AG04450 (cell line): ENCODE data around the gene MFAP5. TPM values are rescaled to one million over a fixed set of nuclear protein-coding genes. Genes with fewer than 3 reads are reported as not detected.

Source experiments
- CTCF ChIA-PET: fragments of 300-600, 350-600 bp; formaldehyde crosslinking; extraction: SDS; loops from one replicate; lab custom pipeline; 2022; ENCODE audit warnings: antibody characterized with exemption, inconsistent platforms; lab: Charles Lee
- POLR2A ChIA-PET: fragments of 350-600 bp; formaldehyde crosslinking; extraction: SDS; loops from one replicate; lab custom pipeline; 2021; ENCODE audit warnings: antibody characterized with exemption, inconsistent platforms; lab: Yijun Ruan, JAX
- DNase-seq: peaks from one replicate; pipeline ENCODE4 v3.0.0-alpha.2; 2011; ENCODE audit warnings: low read depth, low spot score
- H3K27ac ChIP-seq: one replicate; pipeline ENCODE4 v1.5.1; 2012; ENCODE audit warnings: low read depth, low read length, control low read depth
- H3K27me3 ChIP-seq: one replicate; pipeline ENCODE4 v1.6.0; 2012; ENCODE audit warnings: low read length; ENCODE audit not compliant: control insufficient read depth, insufficient read depth
- H3K4me3 ChIP-seq: 2 replicates; pipeline ENCODE4 v1.5.1; 2011; ENCODE audit warnings: mild to moderate bottlenecking, low read depth, low read length, control low read depth
- H3K9me3 ChIP-seq: 2 replicates; pipeline ENCODE4 v1.5.1; 2012; ENCODE audit warnings: low read length; ENCODE audit not compliant: control insufficient read depth, insufficient read depth
- CTCF ChIP-seq: IDR thresholded peaks from 2 replicates; pipeline ENCODE4 v1.5.1; 2011; ENCODE audit warnings: low read depth, low read length, control low read depth, inconsistent platforms
- polyA plus RNA-seq: library from polyadenylated mRNA; depleted of rRNA; stranded (reverse); fragments of >200 nt; gene quantifications from 2 replicates; pipeline ENCODE4 v1.2.3, GENCODE V29; 2011

MFAP5 gene
- polyA plus RNA-seq, 1 experiment, result 0.60 TPM

- ChIA-PET CTCF (no interaction called here), POLR2A (no interaction called here)
These were observed 4.6 kb upstream of the MFAP5 start for GRCh38 chr12:8667270-8667669.

GRCh38 chr12:8665759-8666158 lies 3.1 kb upstream of the MFAP5 start:
- ChIA-PET CTCF (interaction anchor here (1.0 to 1.3 kb wide), 4 partner anchors 8 to 384 kb away, joined by 4 to 16 read pairs (median 4); no protein-coding TSS in a partner anchor), POLR2A (no interaction called here)
- Histone ChIP-seq H3K9me3 (no peaks in the 10 kb centered on the region), H3K27me3 (peaks cover 3% of the 10 kb centered on the region), H3K27ac (no peak overlapping the region), H3K4me3 (no peak overlapping the region)
- DNase-seq, result no peak
- TF ChIP-seq CTCF, result no peak

More at GRCh38 chr12:8667270-8667669, 4.6 kb upstream of the MFAP5 start:
- no peak overlapping the region for H3K27ac ChIP-seq
- no peak for DNase-seq
- H3K4me3 ChIP-seq, result no peak overlapping the region
- no peak for TF ChIP-seq CTCF
- peaks cover 3% of the 10 kb centered on the region for H3K27me3 ChIP-seq
- no peaks in the 10 kb centered on the region for H3K9me3 ChIP-seq

DNA sequence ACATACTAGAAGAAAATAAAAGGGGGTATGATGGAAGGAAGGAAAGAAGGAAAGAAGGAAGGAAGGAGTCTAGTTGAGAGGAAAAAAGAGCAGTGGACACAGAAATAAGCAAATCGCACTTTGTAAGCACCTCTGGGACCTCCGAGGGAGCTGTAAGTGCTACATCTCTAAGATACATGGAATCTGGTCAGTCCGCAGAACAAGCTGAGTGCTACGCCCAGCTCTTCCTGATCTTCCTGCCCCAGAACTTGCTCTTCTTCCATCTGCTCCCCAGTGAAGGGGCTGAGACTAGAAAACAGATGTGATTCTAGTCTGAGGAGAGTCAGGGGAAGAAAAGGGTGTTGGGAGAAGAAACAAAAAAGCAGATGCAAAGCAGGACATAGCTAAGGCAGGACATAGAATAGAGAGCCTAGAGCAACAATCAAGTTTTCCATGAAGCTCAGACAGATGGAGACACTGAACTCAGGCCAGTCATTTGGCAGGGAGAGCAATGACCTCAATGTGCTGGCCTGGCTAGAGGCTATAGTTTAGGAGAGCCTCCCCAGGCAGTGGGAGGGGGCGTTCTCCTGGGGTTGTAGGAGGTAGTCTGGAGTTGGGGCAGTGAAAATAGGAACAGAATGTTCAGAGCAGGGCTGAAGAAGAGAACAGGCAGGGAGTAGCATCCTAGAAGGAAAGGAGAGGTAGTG lies 1.7 kb upstream of the MFAP5 start:
- H3K9me3 ChIP-seq, result no peaks in the 10 kb centered on the region
- peaks cover 3% of the 10 kb centered on the region for H3K27me3 ChIP-seq
- DNase-seq, result no peak
- TF ChIP-seq CTCF, result no peak
- H3K27ac ChIP-seq, result no peak overlapping the region
- no peak overlapping the region for H3K4me3 ChIP-seq
- ChIA-PET POLR2A (no interaction called here), CTCF (interaction anchor here (0.9 to 1.7 kb wide), 4 partner anchors 12 to 374 kb away, joined by 3 to 5 read pairs (median 4); no protein-coding TSS in a partner anchor)

GRCh38 chr12:8661751-8662150 lies 875 bp downstream of the MFAP5 start:
- CTCF ChIA-PET, result interaction anchor here (1.9 kb wide), 1 partner anchor 118 kb away, joined by 4 read pairs; no protein-coding TSS in a partner anchor
- H3K27ac ChIP-seq, result no peak overlapping the region
- POLR2A ChIA-PET, result no interaction called here
- no peak for DNase-seq
- H3K4me3 ChIP-seq, result no peak overlapping the region
- H3K27me3 ChIP-seq, result peaks cover 3% of the 10 kb centered on the region
- TF ChIP-seq CTCF, result no peak
- H3K9me3 ChIP-seq, result no peaks in the 10 kb centered on the region

GRCh38 chr12:8661016-8661415 lies 1.6 kb downstream of the MFAP5 start:
- H3K9me3 ChIP-seq, result no peaks in the 10 kb centered on the region
- DNase-seq, result no peak
- no peak for TF ChIP-seq CTCF
- ChIA-PET CTCF (interaction anchor here (1.1 to 5.2 kb wide), 3 partner anchors 117 to 389 kb away, joined by 4 to 73 read pairs (median 4); no protein-coding TSS in a partner anchor), POLR2A (no interaction called here)
- no peak overlapping the region for H3K27ac ChIP-seq
- H3K27me3 ChIP-seq, result peaks cover 3% of the 10 kb centered on the region
- H3K4me3 ChIP-seq, result no peak overlapping the region
